ENCODE results near the gene ECT2L. TPM values are rescaled to one million over a fixed set of nuclear protein-coding genes. Genes with fewer than 3 reads are reported as not detected.

Gene ECT2L
- total RNA-seq, 1 experiment from 2014 or later: not detected

DNA sequence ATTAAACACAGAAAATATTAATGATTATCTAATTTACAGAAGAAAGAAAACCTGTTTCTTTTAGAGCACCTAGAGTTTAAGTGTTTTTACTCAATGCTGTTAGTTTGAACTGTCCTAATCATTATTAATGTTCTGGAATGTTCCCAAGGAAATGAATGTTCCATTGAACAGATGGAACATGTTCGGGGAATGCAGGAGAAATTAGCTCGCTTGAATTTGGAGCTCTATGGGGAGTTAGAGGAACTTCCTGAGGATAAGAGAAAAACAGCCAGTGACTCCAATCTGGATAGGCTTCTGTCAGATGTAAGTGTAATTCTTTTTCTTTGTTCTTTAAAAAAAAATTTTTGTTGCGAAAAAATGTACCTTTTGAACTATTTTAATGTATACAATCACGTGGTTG, 10.8 kb upstream of the ECT2L start:
- Histone ChIP-seq H3K27me3 (ENCODE audit: insufficient read depth, low read length) (no peaks in the 10 kb centered on the region), H3K9me3 (ENCODE audit: control insufficient read depth in 1 of 2, insufficient read depth in 1 of 2, low read depth in 1 of 2, low read length in 2 of 2) (no peaks in the 10 kb centered on the region), H3K27ac (ENCODE audit: low read depth, low read length) (no peak overlapping the region), H3K79me2 (ENCODE audit: insufficient read depth, low read length) (no peaks in the 10 kb centered on the region), H3K4me3 (replicated peaks in 1 of 2; ENCODE audit: low read depth in 1 of 2, low read length in 2 of 2) (no peak overlapping the region), H4K20me1 (ENCODE audit: insufficient read depth) (no peaks in the 10 kb centered on the region), H3K36me3 (ENCODE audit: control insufficient read depth in 1 of 2, insufficient read depth in 2 of 2, low read length in 2 of 2) (no peaks in the 10 kb centered on the region), H2AFZ (ENCODE audit: low read depth, low read length, poor library complexity, severe bottlenecking) (no peak overlapping the region), H3K9ac (ENCODE audit: low read length) (no peak overlapping the region), H3K4me1 (ENCODE audit: control insufficient read depth in 1 of 2, insufficient read depth in 2 of 2, low read length in 2 of 2) (no peaks in the 10 kb centered on the region), H3K4me2 (ENCODE audit: low read length) (no peak overlapping the region), H3K9me2 (ENCODE audit: insufficient read depth) (no peaks in the 10 kb centered on the region)
- TF ChIP-seq POLR2AphosphoS5 (IDR thresholded peaks at IDR 0.05; ENCODE audit: low read depth, low read length): no peak
- TF ChIP-seq SP1 (IDR thresholded peaks at IDR 0.05; ENCODE audit: low read depth): no peak
- TF ChIP-seq RAD21 (IDR thresholded peaks at IDR 0.05; ENCODE audit: low read depth): no peak
- TF ChIP-seq SIN3A (IDR thresholded peaks at IDR 0.05; ENCODE audit: low read depth): no peak
- TF ChIP-seq JUND (IDR thresholded peaks at IDR 0.05): no peak
- TF ChIP-seq MAX (IDR thresholded peaks at IDR 0.05): no peak
- TF ChIP-seq REST (IDR thresholded peaks at IDR 0.05; ENCODE audit: low read depth): no peak
- no peak for TF ChIP-seq ZFX (IDR thresholded peaks at IDR 0.05)
- no peak for TF ChIP-seq POLR2A (IDR thresholded peaks at IDR 0.05; ENCODE audit: borderline replicate concordance, extremely low read depth, insufficient read depth, insufficient read length)
- no peak for TF ChIP-seq ZBTB33 (IDR thresholded peaks at IDR 0.05; ENCODE audit: extremely low read depth, insufficient replicate concordance, low read length)
- no peak for TF ChIP-seq EGR1 (IDR thresholded peaks at IDR 0.05; ENCODE audit: low read depth)
- TF ChIP-seq, protein P1, sequence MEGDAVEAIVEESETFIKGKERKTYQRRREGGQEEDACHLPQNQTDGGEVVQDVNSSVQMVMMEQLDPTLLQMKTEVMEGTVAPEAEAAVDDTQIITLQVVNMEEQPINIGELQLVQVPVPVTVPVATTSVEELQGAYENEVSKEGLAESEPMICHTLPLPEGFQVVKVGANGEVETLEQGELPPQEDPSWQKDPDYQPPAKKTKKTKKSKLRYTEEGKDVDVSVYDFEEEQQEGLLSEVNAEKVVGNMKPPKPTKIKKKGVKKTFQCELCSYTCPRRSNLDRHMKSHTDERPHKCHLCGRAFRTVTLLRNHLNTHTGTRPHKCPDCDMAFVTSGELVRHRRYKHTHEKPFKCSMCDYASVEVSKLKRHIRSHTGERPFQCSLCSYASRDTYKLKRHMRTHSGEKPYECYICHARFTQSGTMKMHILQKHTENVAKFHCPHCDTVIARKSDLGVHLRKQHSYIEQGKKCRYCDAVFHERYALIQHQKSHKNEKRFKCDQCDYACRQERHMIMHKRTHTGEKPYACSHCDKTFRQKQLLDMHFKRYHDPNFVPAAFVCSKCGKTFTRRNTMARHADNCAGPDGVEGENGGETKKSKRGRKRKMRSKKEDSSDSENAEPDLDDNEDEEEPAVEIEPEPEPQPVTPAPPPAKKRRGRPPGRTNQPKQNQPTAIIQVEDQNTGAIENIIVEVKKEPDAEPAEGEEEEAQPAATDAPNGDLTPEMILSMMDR (IDR thresholded peaks at IDR 0.05 in 2 of 3, conservative IDR thresholded peaks at IDR 0.05 in 1 of 3; ENCODE audit: borderline replicate concordance in 1 of 3, insufficient read depth in 1 of 3, low read depth in 2 of 3, low read length in 2 of 3): no peak
- no peak for TF ChIP-seq ZNF274 (IDR thresholded peaks at IDR 0.05; ENCODE audit: low read depth, low read length)
- TF ChIP-seq, protein P2, sequence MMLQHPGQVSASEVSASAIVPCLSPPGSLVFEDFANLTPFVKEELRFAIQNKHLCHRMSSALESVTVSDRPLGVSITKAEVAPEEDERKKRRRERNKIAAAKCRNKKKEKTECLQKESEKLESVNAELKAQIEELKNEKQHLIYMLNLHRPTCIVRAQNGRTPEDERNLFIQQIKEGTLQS (IDR thresholded peaks at IDR 0.05): no peak
- TF ChIP-seq YY1 (IDR thresholded peaks at IDR 0.05; ENCODE audit: extremely low read depth, insufficient replicate concordance, low read depth, low read length): no peak
- TF ChIP-seq CBX3 (IDR thresholded peaks at IDR 0.05; ENCODE audit: low read depth): no peak
- TF ChIP-seq EZH2phosphoT487 (IDR thresholded peaks at IDR 0.05; ENCODE audit: borderline replicate concordance): no peak
- no peak for TF ChIP-seq EZH2 (IDR thresholded peaks at IDR 0.05)
- no peak for TF ChIP-seq ELF1 (IDR thresholded peaks at IDR 0.05; ENCODE audit: borderline replicate concordance, low read depth)
- no peak for TF ChIP-seq SRF (IDR thresholded peaks at IDR 0.05; ENCODE audit: low read depth)
- ChIA-PET CTCF (no interaction called here), POLR2A (no interaction called here), RAD21 (ENCODE audit: low non-redundant PET in 1 of 2, low total read pairs in 2 of 2, uncharacterized antibody in 2 of 2, unreplicated experiment in 2 of 2) (no interaction called here)
- ATAC-seq (no peak), DNase-seq (ENCODE audit: low read depth, low spot score) (no peak)
- BruUV-seq (replicated peaks): no TSS peak
- intact Hi-C loops (cut with micrococcal nuclease): no loop called here
